ENCODE measurements around the gene RABGAP1L.

- TF ChIP-seq POLR2A (IDR thresholded peaks at IDR 0.05; ENCODE audit: low read length) (no peak), GATA1 (IDR thresholded peaks at IDR 0.05; ENCODE audit: low read depth, low read length) (no peak)
These were observed 755.7 kb downstream of the RABGAP1L start for GRCh38 chr1:174914991-174915390.

Measured in erythroblast (primary cell).